ENCODE measurements around the gene TMEM200C. TPM values are rescaled to one million over a fixed set of nuclear protein-coding genes. Genes with fewer than 3 reads are reported as not detected.

TMEM200C gene
- total and polyA plus RNA-seq, 10 of the 15 experiments (the other 5 are each of a cell fraction or from before 2014, with no cell fraction given), result not detected

DNA sequence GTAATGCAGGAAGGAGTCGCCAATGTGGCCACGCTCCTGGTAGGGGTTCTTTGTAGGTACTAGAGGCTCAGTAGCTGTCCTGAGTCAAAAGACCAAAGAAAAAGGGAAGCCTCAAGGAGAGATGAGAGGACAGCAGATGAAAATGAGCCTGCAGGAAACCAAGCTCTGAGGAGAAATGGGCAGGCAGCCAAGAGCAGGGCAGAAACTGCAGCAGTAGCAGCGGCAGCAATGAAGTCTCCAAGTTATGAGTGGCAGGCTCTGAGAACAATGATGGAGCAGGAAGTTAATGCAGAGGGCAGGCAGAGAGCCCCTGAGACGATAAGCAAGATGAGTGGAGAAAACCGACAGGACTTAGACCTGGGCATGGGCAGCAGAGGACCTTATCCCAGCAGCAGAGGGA lies 48.2 kb upstream of the TMEM200C start:
- Histone ChIP-seq H3K4me3 (no peak overlapping the region), H3K4me1 (ENCODE audit: control insufficient read depth, insufficient read depth, low read length) (no peaks in the 10 kb centered on the region), H3K36me3 (ENCODE audit: control insufficient read depth in 2 of 2, insufficient read depth in 2 of 2, low read length in 1 of 2) (no peaks in the 10 kb centered on the region), H2AFZ (ENCODE audit: control insufficient read depth, low read depth, low read length) (no peak overlapping the region), H3K9ac (ENCODE audit: control insufficient read depth, insufficient read depth, low read length) (no peak overlapping the region), H3K27ac (ENCODE audit: control insufficient read depth, insufficient read depth) (no peak overlapping the region), H3K9me3 (replicated peaks; ENCODE audit: control insufficient read depth, insufficient read depth, low read length) (no peaks in the 10 kb centered on the region), H3K27me3 (replicated peaks in 1 of 2; ENCODE audit: control insufficient read depth in 2 of 2, insufficient read depth in 2 of 2, low read length in 1 of 2) (peaks cover 0 to 2% of the 10 kb centered on the region in 2 experiments; a peak in 1 of 4 replicates), H3K4me2 (ENCODE audit: control insufficient read depth, insufficient read depth) (no peak overlapping the region), H3K79me2 (ENCODE audit: control insufficient read depth, insufficient read depth, low read length) (no peaks in the 10 kb centered on the region), H4K20me1 (ENCODE audit: control insufficient read depth, insufficient read depth) (no peaks in the 10 kb centered on the region)
- ChIA-PET SMC1A (ENCODE audit: uncharacterized antibody, unreplicated experiment) (no interaction called here), CTCF (no interaction called here), POLR2A (no interaction called here), RAD21 (ENCODE audit: unreplicated experiment) (no interaction called here)
- no TSS peak for BruUV-seq (replicated peaks)
- FAIRE-seq (no peak), ATAC-seq (no peak), DNase-seq (ENCODE audit: low read depth, low spot score) (no peak)
- TF ChIP-seq, protein P1, sequence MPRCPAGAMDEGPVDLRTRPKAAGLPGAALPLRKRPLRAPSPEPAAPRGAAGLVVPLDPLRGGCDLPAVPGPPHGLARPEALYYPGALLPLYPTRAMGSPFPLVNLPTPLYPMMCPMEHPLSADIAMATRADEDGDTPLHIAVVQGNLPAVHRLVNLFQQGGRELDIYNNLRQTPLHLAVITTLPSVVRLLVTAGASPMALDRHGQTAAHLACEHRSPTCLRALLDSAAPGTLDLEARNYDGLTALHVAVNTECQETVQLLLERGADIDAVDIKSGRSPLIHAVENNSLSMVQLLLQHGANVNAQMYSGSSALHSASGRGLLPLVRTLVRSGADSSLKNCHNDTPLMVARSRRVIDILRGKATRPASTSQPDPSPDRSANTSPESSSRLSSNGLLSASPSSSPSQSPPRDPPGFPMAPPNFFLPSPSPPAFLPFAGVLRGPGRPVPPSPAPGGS (IDR thresholded peaks at IDR 0.05; ENCODE audit: borderline replicate concordance, insufficient read depth, low read depth, low read length, poor library complexity, severe bottlenecking), result no peak
- TF ChIP-seq ZBED1 (IDR thresholded peaks at IDR 0.05; ENCODE audit: borderline replicate concordance) (no peak), MYC (IDR thresholded peaks at IDR 0.05; ENCODE audit: insufficient read depth, insufficient read length, insufficient replicate concordance, low read length, severe bottlenecking) (no peak), SMARCA5 (IDR thresholded peaks at IDR 0.05) (no peak)
- in situ Hi-C loops (cut with MboI), result no loop called here
- intact Hi-C loops (cut with micrococcal nuclease; ENCODE audit: unreplicated experiment), result no loop called here
- 55% methylated on average over 5 of the region's 5 CpGs for WGBS (ENCODE audit: insufficient coverage, insufficient replicate concordance, low lambda C conversion rate, missing lambda C conversion rate)

DNA sequence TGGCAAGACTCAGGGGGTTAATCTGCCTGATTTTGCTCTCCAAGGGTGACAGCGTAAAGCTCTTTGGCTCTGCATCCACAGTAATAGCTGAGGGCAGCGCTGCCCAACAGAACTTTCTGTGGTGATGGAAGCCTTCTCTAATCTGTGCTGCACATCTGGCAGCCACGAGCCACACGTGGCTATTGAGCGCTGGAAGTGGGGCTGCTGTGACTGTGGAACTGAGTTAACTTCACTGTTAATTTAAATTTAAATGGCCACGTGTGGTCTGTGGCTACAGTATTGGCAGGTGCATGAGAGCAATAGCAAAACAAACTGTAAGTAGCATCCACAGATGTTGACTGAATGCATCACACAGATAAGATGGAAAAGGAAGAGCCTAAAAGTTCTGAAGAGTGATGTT lies 47.3 kb upstream of the TMEM200C start:
- H3K27ac ChIP-seq (ENCODE audit: control insufficient read depth, insufficient read depth), result no peak overlapping the region
- CTCF ChIA-PET, result no interaction called here
- in situ Hi-C loops (cut with MboI) (no loop called here), intact Hi-C loops (cut with micrococcal nuclease; ENCODE audit: unreplicated experiment) (no loop called here)
- no peaks in the 10 kb centered on the region for H3K79me2 ChIP-seq (ENCODE audit: control insufficient read depth, insufficient read depth, low read length)
- H3K9me3 ChIP-seq (replicated peaks; ENCODE audit: control insufficient read depth, insufficient read depth, low read length), result no peaks in the 10 kb centered on the region
- H3K4me1 ChIP-seq (ENCODE audit: control insufficient read depth, insufficient read depth, low read length), result no peaks in the 10 kb centered on the region
- no peaks in the 10 kb centered on the region for H4K20me1 ChIP-seq (ENCODE audit: control insufficient read depth, insufficient read depth)
- POLR2A ChIA-PET, result no interaction called here
- peaks cover 0 to 2% of the 10 kb centered on the region in 2 experiments; a peak in 1 of 4 replicates for H3K27me3 ChIP-seq (replicated peaks in 1 of 2; ENCODE audit: control insufficient read depth in 2 of 2, insufficient read depth in 2 of 2, low read length in 1 of 2)
- no peak overlapping the region for H2AFZ ChIP-seq (ENCODE audit: control insufficient read depth, low read depth, low read length)
- FAIRE-seq (no peak), ATAC-seq (no peak), DNase-seq (ENCODE audit: low read depth, low spot score) (no peak)
- SMC1A ChIA-PET (ENCODE audit: uncharacterized antibody, unreplicated experiment), result no interaction called here
- TF ChIP-seq, protein P2, sequence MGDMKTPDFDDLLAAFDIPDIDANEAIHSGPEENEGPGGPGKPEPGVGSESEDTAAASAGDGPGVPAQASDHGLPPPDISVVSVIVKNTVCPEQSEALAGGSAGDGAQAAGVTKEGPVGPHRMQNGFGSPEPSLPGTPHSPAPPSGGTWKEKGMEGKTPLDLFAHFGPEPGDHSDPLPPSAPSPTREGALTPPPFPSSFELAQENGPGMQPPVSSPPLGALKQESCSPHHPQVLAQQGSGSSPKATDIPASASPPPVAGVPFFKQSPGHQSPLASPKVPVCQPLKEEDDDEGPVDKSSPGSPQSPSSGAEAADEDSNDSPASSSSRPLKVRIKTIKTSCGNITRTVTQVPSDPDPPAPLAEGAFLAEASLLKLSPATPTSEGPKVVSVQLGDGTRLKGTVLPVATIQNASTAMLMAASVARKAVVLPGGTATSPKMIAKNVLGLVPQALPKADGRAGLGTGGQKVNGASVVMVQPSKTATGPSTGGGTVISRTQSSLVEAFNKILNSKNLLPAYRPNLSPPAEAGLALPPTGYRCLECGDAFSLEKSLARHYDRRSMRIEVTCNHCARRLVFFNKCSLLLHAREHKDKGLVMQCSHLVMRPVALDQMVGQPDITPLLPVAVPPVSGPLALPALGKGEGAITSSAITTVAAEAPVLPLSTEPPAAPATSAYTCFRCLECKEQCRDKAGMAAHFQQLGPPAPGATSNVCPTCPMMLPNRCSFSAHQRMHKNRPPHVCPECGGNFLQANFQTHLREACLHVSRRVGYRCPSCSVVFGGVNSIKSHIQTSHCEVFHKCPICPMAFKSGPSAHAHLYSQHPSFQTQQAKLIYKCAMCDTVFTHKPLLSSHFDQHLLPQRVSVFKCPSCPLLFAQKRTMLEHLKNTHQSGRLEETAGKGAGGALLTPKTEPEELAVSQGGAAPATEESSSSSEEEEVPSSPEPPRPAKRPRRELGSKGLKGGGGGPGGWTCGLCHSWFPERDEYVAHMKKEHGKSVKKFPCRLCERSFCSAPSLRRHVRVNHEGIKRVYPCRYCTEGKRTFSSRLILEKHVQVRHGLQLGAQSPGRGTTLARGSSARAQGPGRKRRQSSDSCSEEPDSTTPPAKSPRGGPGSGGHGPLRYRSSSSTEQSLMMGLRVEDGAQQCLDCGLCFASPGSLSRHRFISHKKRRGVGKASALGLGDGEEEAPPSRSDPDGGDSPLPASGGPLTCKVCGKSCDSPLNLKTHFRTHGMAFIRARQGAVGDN (IDR thresholded peaks at IDR 0.05), result no peak
- TF ChIP-seq IKZF1 (conservative IDR thresholded peaks at IDR 0.05), result no peak
- H3K36me3 ChIP-seq (ENCODE audit: control insufficient read depth in 2 of 2, insufficient read depth in 2 of 2, low read length in 1 of 2), result no peaks in the 10 kb centered on the region
- WGBS (ENCODE audit: insufficient coverage, insufficient replicate concordance, low lambda C conversion rate, missing lambda C conversion rate), result 48% methylated on average over 6 of the region's 6 CpGs
- no peak overlapping the region for H3K9ac ChIP-seq (ENCODE audit: control insufficient read depth, insufficient read depth, low read length)
- H3K4me2 ChIP-seq (ENCODE audit: control insufficient read depth, insufficient read depth), result no peak overlapping the region
- no TSS peak for BruUV-seq (replicated peaks)
- RAD21 ChIA-PET (ENCODE audit: unreplicated experiment), result no interaction called here
- no peak overlapping the region for H3K4me3 ChIP-seq

Data from GM12878 (cell line).